ENCODE data around the gene AOPEP. TPM values are rescaled to one million over a fixed set of nuclear protein-coding genes. Genes with fewer than 3 reads are reported as not detected.

AOPEP gene
- total RNA-seq, 4 donors from 2014 or later: 56.5 to 160 (median 103) TPM

DNA sequence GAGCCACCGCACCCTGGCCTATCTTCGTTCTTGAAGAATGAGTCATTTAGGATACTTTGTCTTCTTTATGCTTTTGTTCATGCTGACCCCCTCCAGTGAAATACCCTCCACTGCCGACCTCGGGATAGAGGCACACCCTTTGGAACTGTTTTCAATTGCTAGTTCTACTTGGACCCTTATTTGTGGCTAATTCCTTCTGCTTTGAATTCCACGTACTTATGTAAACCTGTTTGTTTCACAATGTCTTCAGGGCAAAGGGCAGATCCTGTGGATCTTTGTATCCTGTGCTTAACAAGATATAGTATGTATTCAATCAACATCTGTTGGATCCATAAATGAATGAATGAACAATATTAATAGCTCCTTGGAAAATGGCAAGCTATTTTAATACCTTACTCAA lies 19.6 kb upstream of the AOPEP start:
- Histone ChIP-seq H3K36me3 (no peaks in the 10 kb centered on the region), H3K4me1 (no peaks in the 10 kb centered on the region), H3K4me3 (no peak overlapping the region), H3K9me3 (no peaks in the 10 kb centered on the region), H3K27ac (no peak overlapping the region), H3K27me3 (no peaks in the 10 kb centered on the region)
- intact Hi-C loops (cut with DNase I; ENCODE audit: low total_unique reads) (no loop called here), in situ Hi-C loops (cut with MboI; ENCODE audit: low sequenced_read_pairs in 4 of 4) (no loop called here)
- no peak for DNase-seq
- no peak for ATAC-seq
- no peak for TF ChIP-seq POLR2A (IDR thresholded peaks at IDR 0.05)
- TF ChIP-seq, protein P1, sequence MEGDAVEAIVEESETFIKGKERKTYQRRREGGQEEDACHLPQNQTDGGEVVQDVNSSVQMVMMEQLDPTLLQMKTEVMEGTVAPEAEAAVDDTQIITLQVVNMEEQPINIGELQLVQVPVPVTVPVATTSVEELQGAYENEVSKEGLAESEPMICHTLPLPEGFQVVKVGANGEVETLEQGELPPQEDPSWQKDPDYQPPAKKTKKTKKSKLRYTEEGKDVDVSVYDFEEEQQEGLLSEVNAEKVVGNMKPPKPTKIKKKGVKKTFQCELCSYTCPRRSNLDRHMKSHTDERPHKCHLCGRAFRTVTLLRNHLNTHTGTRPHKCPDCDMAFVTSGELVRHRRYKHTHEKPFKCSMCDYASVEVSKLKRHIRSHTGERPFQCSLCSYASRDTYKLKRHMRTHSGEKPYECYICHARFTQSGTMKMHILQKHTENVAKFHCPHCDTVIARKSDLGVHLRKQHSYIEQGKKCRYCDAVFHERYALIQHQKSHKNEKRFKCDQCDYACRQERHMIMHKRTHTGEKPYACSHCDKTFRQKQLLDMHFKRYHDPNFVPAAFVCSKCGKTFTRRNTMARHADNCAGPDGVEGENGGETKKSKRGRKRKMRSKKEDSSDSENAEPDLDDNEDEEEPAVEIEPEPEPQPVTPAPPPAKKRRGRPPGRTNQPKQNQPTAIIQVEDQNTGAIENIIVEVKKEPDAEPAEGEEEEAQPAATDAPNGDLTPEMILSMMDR (IDR thresholded peaks at IDR 0.05 in 4 of 5, conservative IDR thresholded peaks at IDR 0.05 in 1 of 5): no peak

GRCh38 chr9:94713436-94714215 lies 12.9 kb upstream of the AOPEP start:
- no peaks in the 10 kb centered on the region for H3K4me1 ChIP-seq
- no peaks in the 10 kb centered on the region for H3K27me3 ChIP-seq
- H3K27ac ChIP-seq: no peak overlapping the region
- TF ChIP-seq, protein P1 (IDR thresholded peaks at IDR 0.05 in 4 of 5, conservative IDR thresholded peaks at IDR 0.05 in 1 of 5): no peak
- no peak for TF ChIP-seq POLR2A (IDR thresholded peaks at IDR 0.05)
- no peaks in the 10 kb centered on the region for H3K9me3 ChIP-seq
- ATAC-seq: no peak
- in situ Hi-C loops (cut with MboI; ENCODE audit: low sequenced_read_pairs in 4 of 4): no loop called here
- no peaks in the 10 kb centered on the region for H3K36me3 ChIP-seq
- DNase-seq: no peak
- no peak overlapping the region for H3K4me3 ChIP-seq
- intact Hi-C loops (cut with DNase I; ENCODE audit: low total_unique reads): no loop called here

- intact Hi-C loops (cut with DNase I; ENCODE audit: low total_unique reads) (no loop called here), in situ Hi-C loops (cut with MboI; ENCODE audit: low sequenced_read_pairs in 4 of 4) (no loop called here)
- Histone ChIP-seq H3K27me3 (no peaks in the 10 kb centered on the region), H3K9me3 (no peaks in the 10 kb centered on the region), H3K4me3 (no peak overlapping the region), H3K4me1 (no peaks in the 10 kb centered on the region), H3K36me3 (no peaks in the 10 kb centered on the region), H3K27ac (no peak overlapping the region)
- no peak for ATAC-seq
- no peak for TF ChIP-seq POLR2A (IDR thresholded peaks at IDR 0.05)
- TF ChIP-seq, protein P1 (IDR thresholded peaks at IDR 0.05 in 4 of 5, conservative IDR thresholded peaks at IDR 0.05 in 1 of 5): no peak
- no peak for DNase-seq
Measured at GRCh38 chr9:94714494-94714893, 12.0 kb upstream of the AOPEP start.

DNA sequence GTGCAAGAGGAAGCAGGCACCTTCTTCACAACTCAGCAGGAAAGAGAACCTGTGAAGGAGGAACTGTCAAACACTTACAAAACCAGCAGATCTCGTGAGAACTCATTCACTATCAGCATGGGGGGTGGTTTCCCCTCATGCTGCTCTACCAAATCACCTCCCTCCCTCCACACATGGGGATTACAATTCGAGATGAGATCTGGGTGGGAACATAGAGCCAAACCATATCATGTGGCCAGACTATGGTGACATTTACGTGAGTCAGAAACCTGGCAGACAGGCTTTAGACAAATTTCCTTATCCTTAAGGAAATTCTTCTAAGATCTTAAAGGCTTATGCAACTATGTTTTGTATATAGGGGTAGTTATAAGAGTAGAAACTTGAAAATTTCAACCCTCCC lies 8.7 kb upstream of the AOPEP start:
- ATAC-seq (no peak), DNase-seq (no peak)
- intact Hi-C loops (cut with DNase I; ENCODE audit: low total_unique reads): no loop called here
- Histone ChIP-seq H3K4me3 (no peak overlapping the region), H3K36me3 (no peaks in the 10 kb centered on the region), H3K27me3 (no peaks in the 10 kb centered on the region), H3K9me3 (no peaks in the 10 kb centered on the region), H3K4me1 (no peaks in the 10 kb centered on the region), H3K27ac (no peak overlapping the region)
- in situ Hi-C loops (cut with MboI; ENCODE audit: low sequenced_read_pairs in 4 of 4): no loop called here
- no peak for TF ChIP-seq POLR2A (IDR thresholded peaks at IDR 0.05)
- TF ChIP-seq, protein P1 (IDR thresholded peaks at IDR 0.05 in 4 of 5, conservative IDR thresholded peaks at IDR 0.05 in 1 of 5): no peak

DNA sequence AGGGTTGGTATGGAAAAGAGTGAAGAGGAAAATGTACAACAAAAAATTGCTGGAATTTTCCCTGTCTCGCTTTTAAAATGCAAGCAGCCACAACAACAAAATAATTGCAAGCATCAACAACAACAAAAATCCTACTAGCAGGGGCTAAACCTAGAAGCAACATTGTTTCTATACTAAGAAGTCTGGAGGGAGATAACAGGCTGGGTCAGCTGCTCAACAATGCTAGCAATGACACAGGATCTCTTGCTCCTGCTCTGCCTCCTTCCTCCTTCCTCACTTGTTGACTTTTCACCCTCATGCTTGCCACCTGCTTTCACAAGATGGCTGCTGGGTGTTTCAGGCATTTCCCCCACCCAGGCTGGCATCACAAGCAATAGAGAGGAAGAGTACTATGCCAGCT lies 7.6 kb upstream of the AOPEP start:
- Histone ChIP-seq H3K4me1 (no peaks in the 10 kb centered on the region), H3K9me3 (no peaks in the 10 kb centered on the region), H3K4me3 (no peak overlapping the region), H3K36me3 (no peaks in the 10 kb centered on the region), H3K27ac (no peak overlapping the region), H3K27me3 (no peaks in the 10 kb centered on the region)
- in situ Hi-C loops (cut with MboI; ENCODE audit: low sequenced_read_pairs in 4 of 4): no loop called here
- intact Hi-C loops (cut with DNase I; ENCODE audit: low total_unique reads): no loop called here
- TF ChIP-seq POLR2A (IDR thresholded peaks at IDR 0.05): no peak
- TF ChIP-seq, protein P1 (IDR thresholded peaks at IDR 0.05 in 4 of 5, conservative IDR thresholded peaks at IDR 0.05 in 1 of 5): no peak
- ATAC-seq (no peak), DNase-seq (no peak)
